OCI-LY1 (cell line): Measurements from ENCODE around the gene B4GALNT2.

Experiments used
- H2AFZ ChIP-seq: fragments of 200-600 bp; sonication (generic), shearing (Covaris generic); 2 replicates; pipeline ENCODE4 v1.6.0; 2014; ENCODE audit warnings: antibody characterized with exemption, mild to moderate bottlenecking, low read length
- H3F3A ChIP-seq: fragments of 200-600 bp; sonication (generic), shearing (Covaris generic); 2 replicates; pipeline ENCODE4 v1.6.0; 2014; ENCODE audit warnings: mild to moderate bottlenecking, antibody characterized with exemption, low read length, moderate library complexity; ENCODE audit not compliant: insufficient read depth
- H3K27ac ChIP-seq: fragments of 200-600 bp; sonication (generic); 2 replicates; pipeline ENCODE4 v1.5.1; 2014; ENCODE audit warnings: low read length, mixed run types, mild to moderate bottlenecking, low read depth; ENCODE audit not compliant: poor library complexity, severe bottlenecking
- H3K27me3 ChIP-seq: fragments of 200-600 bp; sonication (generic); 2 replicates; pipeline ENCODE4 v1.6.0; 2014; ENCODE audit warnings: antibody characterized with exemption, mild to moderate bottlenecking, low read length, moderate library complexity; ENCODE audit not compliant: insufficient read depth
- H3K36me3 ChIP-seq: fragments of 200-600 bp; sonication (generic); 2 replicates; pipeline ENCODE4 v1.6.1; 2014; ENCODE audit warnings: mild to moderate bottlenecking, antibody characterized with exemption, low read length, moderate library complexity, mixed read lengths; ENCODE audit not compliant: insufficient read depth
- H3K4me1 ChIP-seq: fragments of 200-600 bp; sonication (generic); 2 replicates; pipeline ENCODE4 v1.5.1; 2014; ENCODE audit warnings: mild to moderate bottlenecking, low read length, moderate library complexity; ENCODE audit not compliant: insufficient read depth, severe bottlenecking
- H3K4me2 ChIP-seq: fragments of 200-600 bp; sonication (generic), shearing (Covaris generic); 2 replicates; pipeline ENCODE4 v1.6.1; 2014; ENCODE audit warnings: low read length
- H3K4me3 ChIP-seq: fragments of 200-600 bp; sonication (generic); 2 replicates; pipeline ENCODE4 v1.5.1; 2014; ENCODE audit warnings: low read length, low read depth, mild to moderate bottlenecking, mixed read lengths; ENCODE audit not compliant: poor library complexity, severe bottlenecking
- H3K79me2 ChIP-seq: fragments of 200-600 bp; shearing (Covaris generic); 2 replicates; pipeline ENCODE4 v1.6.1; 2016; ENCODE audit warnings: mixed run types, low read length, mixed read lengths; ENCODE audit not compliant: insufficient read depth
- H3K9ac ChIP-seq: fragments of 200-600 bp; sonication (generic), shearing (Covaris generic); 2 replicates; pipeline ENCODE4 v1.6.1; 2014; ENCODE audit warnings: mild to moderate bottlenecking, low read length, mixed read lengths
- H3K9me2 ChIP-seq: fragments of 200-600 bp; sonication (generic), shearing (Covaris generic); 2 replicates; pipeline ENCODE4 v1.6.1; 2014; ENCODE audit warnings: low read depth, mild to moderate bottlenecking, low read length, mixed read lengths
- H3K9me3 ChIP-seq: fragments of 200-600 bp; shearing (Covaris generic); 2 replicates; pipeline ENCODE4 v1.6.1; 2014; ENCODE audit warnings: low read length, mixed read lengths
- H4K20me1 ChIP-seq: fragments of 200-600 bp; sonication (generic), shearing (Covaris generic); 2 replicates; pipeline ENCODE4 v1.6.0; 2016; ENCODE audit warnings: mild to moderate bottlenecking, low read length; ENCODE audit not compliant: insufficient read depth
- CTCF ChIP-seq: fragments of 200-600 bp; sonication (generic), shearing (Covaris generic); IDR thresholded peaks from 2 replicates; pipeline ENCODE4 v1.5.1; 2017; ENCODE audit warnings: mild to moderate bottlenecking, antibody characterized with exemption, low read length, moderate library complexity, mixed read lengths
- EZH2 ChIP-seq: fragments of 200-600 bp; sonication (generic), shearing (Covaris generic); IDR thresholded peaks from 2 replicates; pipeline ENCODE4 v1.8.0; 2017; ENCODE audit warnings: borderline replicate concordance, mixed run types, mild to moderate bottlenecking, antibody characterized with exemption, low read length, moderate library complexity, mixed read lengths

Gene B4GALNT2

GRCh38 chr17:49223168-49223516, 90.6 kb downstream of the B4GALNT2 start:
- no peak overlapping the region for H3K4me3 ChIP-seq
- no peak overlapping the region for H3K9ac ChIP-seq
- no peaks in the 10 kb centered on the region for H3K9me2 ChIP-seq
- peaks cover 34% of the 10 kb centered on the region for H3K36me3 ChIP-seq
- H3K27me3 ChIP-seq = no peaks in the 10 kb centered on the region; the same call in 1 of the 2 replicates
- peaks cover 37% of the 10 kb centered on the region for H3K4me1 ChIP-seq
- no peak for TF ChIP-seq CTCF
- no peak for TF ChIP-seq EZH2
- H2AFZ ChIP-seq = no peak overlapping the region
- no peaks in the 10 kb centered on the region for H3K9me3 ChIP-seq
- H3K27ac ChIP-seq = no peak overlapping the region
- H3K4me2 ChIP-seq = peak overlapping the region; percentile 54; the same call in 1 of the 2 replicates
- no peaks in the 10 kb centered on the region for H3F3A ChIP-seq
- no peaks in the 10 kb centered on the region for H4K20me1 ChIP-seq
- no peaks in the 10 kb centered on the region for H3K79me2 ChIP-seq

GRCh38 chr17:49223517-49224197, 91.1 kb downstream of the B4GALNT2 start:
- Histone ChIP-seq H4K20me1 (no peaks in the 10 kb centered on the region), H3K27me3 (no peaks in the 10 kb centered on the region; the same call in 1 of the 2 replicates), H3K4me1 (peaks cover 31% of the 10 kb centered on the region), H3F3A (no peaks in the 10 kb centered on the region), H3K36me3 (peaks cover 31% of the 10 kb centered on the region), H3K4me3 (peak overlapping the region; percentile 36), H3K9ac (no peak overlapping the region; the same call in 1 of the 2 replicates), H2AFZ (no peak overlapping the region), H3K9me2 (no peaks in the 10 kb centered on the region), H3K9me3 (no peaks in the 10 kb centered on the region), H3K4me2 (peak overlapping the region; percentile 54), H3K27ac (no peak overlapping the region), H3K79me2 (no peaks in the 10 kb centered on the region)
- TF ChIP-seq CTCF (peak; percentile 92), EZH2 (no peak)

- Histone ChIP-seq H3K4me3 (peak overlapping the region; percentile 36), H3K27me3 (no peaks in the 10 kb centered on the region; the same call in 1 of the 2 replicates), H3K36me3 (peaks cover 27% of the 10 kb centered on the region)
These were observed 91.8 kb downstream of the B4GALNT2 start for GRCh38 chr17:49224198-49224996.

More at GRCh38 chr17:49224198-49224996, 91.8 kb downstream of the B4GALNT2 start:
- Histone ChIP-seq H3K27ac (no peak overlapping the region), H3K9me2 (no peaks in the 10 kb centered on the region), H3K9me3 (no peaks in the 10 kb centered on the region), H4K20me1 (no peaks in the 10 kb centered on the region), H3F3A (no peaks in the 10 kb centered on the region), H3K9ac (no peak overlapping the region; the same call in 1 of the 2 replicates), H2AFZ (no peak overlapping the region), H3K79me2 (no peaks in the 10 kb centered on the region), H3K4me2 (peak overlapping the region; percentile 54), H3K4me1 (peaks cover 24% of the 10 kb centered on the region)
- TF ChIP-seq EZH2 = no peak
- no peak for TF ChIP-seq CTCF
